T-helper 2 cell treated with Interferon-gamma antibody and Interleukin-4, amounts not matched to agents 5 μg/mL and 100 μg/mL, for 36 hours (primary cell): Measurements from ENCODE around the gene ALK.
"Not testable (repeated sequence)": the region's sequence is repeated elsewhere in the genome, so short reads cannot be mapped to it uniquely, and the experiment has no call there.

ENCODE experiments used
- DNase-seq: peaks from one replicate; pipeline ENCODE4 v3.0.0; 2021; ENCODE audit warnings: low spot score
- H3K27ac Mint-ChIP-seq: one replicate; pipeline ENCODE4 v1.8.0; 2021; ENCODE audit warnings: mild to moderate bottlenecking, mixed read lengths
- H3K27me3 Mint-ChIP-seq: one replicate; pipeline ENCODE4 v1.8.0; 2021; ENCODE audit warnings: low read depth, mixed read lengths
- H3K36me3 Mint-ChIP-seq: one replicate; pipeline ENCODE4 v1.8.0; 2021; ENCODE audit warnings: low read depth, mixed read lengths
- H3K4me1 Mint-ChIP-seq: one replicate; pipeline ENCODE4 v1.8.0; 2021; ENCODE audit warnings: low read depth, mixed read lengths
- H3K4me3 Mint-ChIP-seq: one replicate; pipeline ENCODE4 v1.8.0; 2022; ENCODE audit warnings: mild to moderate bottlenecking, moderate library complexity, mixed read lengths
- H3K9me3 Mint-ChIP-seq: one replicate; pipeline ENCODE4 v1.8.0; 2021; ENCODE audit warnings: mixed read lengths

ALK gene

GRCh38 chr2:29844713-29845326 lies 76.6 kb downstream of the ALK start:
- Mint-ChIP-seq H3K27me3 (peaks cover 8% of the 10 kb centered on the region), H3K27ac (no peak overlapping the region), H3K4me1 (no peaks in the 10 kb centered on the region), H3K9me3 (no peaks in the 10 kb centered on the region), H3K36me3 (no peaks in the 10 kb centered on the region), H3K4me3 (no peak overlapping the region)
- DNase-seq = no peak

GRCh38 chr2:29841386-29842004 lies 79.9 kb downstream of the ALK start:
- H3K9me3 Mint-ChIP-seq = peaks cover 11% of the 10 kb centered on the region
- no peak overlapping the region for H3K4me3 Mint-ChIP-seq
- DNase-seq = no peak

GRCh38 chr2:29839306-29839705 lies 82.1 kb downstream of the ALK start:
- DNase-seq = no peak
- no peaks in the 10 kb centered on the region for H3K36me3 Mint-ChIP-seq
- no peaks in the 10 kb centered on the region for H3K4me1 Mint-ChIP-seq
- H3K9me3 Mint-ChIP-seq = peaks cover 16% of the 10 kb centered on the region
- no peak overlapping the region for H3K27ac Mint-ChIP-seq
- no peak overlapping the region for H3K4me3 Mint-ChIP-seq
- H3K27me3 Mint-ChIP-seq = peaks cover 10% of the 10 kb centered on the region

More at GRCh38 chr2:29841386-29842004, 79.9 kb downstream of the ALK start:
- no peaks in the 10 kb centered on the region for H3K36me3 Mint-ChIP-seq
- no peaks in the 10 kb centered on the region for H3K4me1 Mint-ChIP-seq
- H3K27me3 Mint-ChIP-seq = peaks cover 10% of the 10 kb centered on the region
- no peak overlapping the region for H3K27ac Mint-ChIP-seq

- H3K4me3 Mint-ChIP-seq = no peak overlapping the region
- H3K9me3 Mint-ChIP-seq = peaks cover 16% of the 10 kb centered on the region
- peaks cover 10% of the 10 kb centered on the region for H3K27me3 Mint-ChIP-seq
- DNase-seq = no peak
- H3K36me3 Mint-ChIP-seq = no peaks in the 10 kb centered on the region
- H3K4me1 Mint-ChIP-seq = no peaks in the 10 kb centered on the region
- no peak overlapping the region for H3K27ac Mint-ChIP-seq
Observed at GRCh38 chr2:29837925-29838324, 83.5 kb downstream of the ALK start.

GRCh38 chr2:29834624-29835023 lies 86.8 kb downstream of the ALK start:
- peaks cover 1% of the 10 kb centered on the region for H3K27me3 Mint-ChIP-seq
- no peaks in the 10 kb centered on the region for H3K4me1 Mint-ChIP-seq
- H3K27ac Mint-ChIP-seq = no peak overlapping the region
- no peak overlapping the region for H3K4me3 Mint-ChIP-seq
- H3K36me3 Mint-ChIP-seq = no peaks in the 10 kb centered on the region
- DNase-seq = no peak
- H3K9me3 Mint-ChIP-seq = peaks cover 16% of the 10 kb centered on the region

GRCh38 chr2:29834036-29834540 lies 87.3 kb downstream of the ALK start:
- peaks cover 16% of the 10 kb centered on the region for H3K9me3 Mint-ChIP-seq
- no peak for DNase-seq
- H3K36me3 Mint-ChIP-seq = no peaks in the 10 kb centered on the region
- no peak overlapping the region for H3K4me3 Mint-ChIP-seq
- peaks cover 1% of the 10 kb centered on the region for H3K27me3 Mint-ChIP-seq
- H3K27ac Mint-ChIP-seq = no peak overlapping the region
- no peaks in the 10 kb centered on the region for H3K4me1 Mint-ChIP-seq

- H3K4me1 Mint-ChIP-seq = no peaks in the 10 kb centered on the region
- H3K27ac Mint-ChIP-seq = no peak overlapping the region
- no peak overlapping the region for H3K4me3 Mint-ChIP-seq
- DNase-seq = no peak
- no peaks in the 10 kb centered on the region for H3K36me3 Mint-ChIP-seq
- no peaks in the 10 kb centered on the region for H3K27me3 Mint-ChIP-seq
- H3K9me3 Mint-ChIP-seq = peaks cover 4% of the 10 kb centered on the region
Observed at GRCh38 chr2:29831560-29831959, 89.8 kb downstream of the ALK start.

GRCh38 chr2:29829841-29830240 lies 91.5 kb downstream of the ALK start:
- Mint-ChIP-seq H3K4me1 (no peaks in the 10 kb centered on the region), H3K36me3 (no peaks in the 10 kb centered on the region), H3K9me3 (no peaks in the 10 kb centered on the region), H3K27me3 (no peaks in the 10 kb centered on the region), H3K4me3 (no peak overlapping the region), H3K27ac (no peak overlapping the region)
- no peak for DNase-seq

- not testable (repeated sequence) for H3K9me3 Mint-ChIP-seq, H3K27me3 Mint-ChIP-seq, H3K36me3 Mint-ChIP-seq, H3K4me1 Mint-ChIP-seq, DNase-seq, H3K27ac Mint-ChIP-seq, H3K4me3 Mint-ChIP-seq
Observed at GRCh38 chr2:29824145-29824544, 97.2 kb downstream of the ALK start.

- Mint-ChIP-seq H3K4me1 (no peaks in the 10 kb centered on the region), H3K9me3 (no peaks in the 10 kb centered on the region), H3K36me3 (no peaks in the 10 kb centered on the region), H3K27me3 (no peaks in the 10 kb centered on the region), H3K27ac (no peak overlapping the region), H3K4me3 (no peak overlapping the region)
- DNase-seq = no peak
Observed at GRCh38 chr2:29821591-29821990, 99.8 kb downstream of the ALK start.

GRCh38 chr2:29819570-29819969 lies 101.8 kb downstream of the ALK start:
- no peaks in the 10 kb centered on the region for H3K9me3 Mint-ChIP-seq

GRCh38 chr2:29817801-29818680 lies 103.3 kb downstream of the ALK start:
- no peaks in the 10 kb centered on the region for H3K36me3 Mint-ChIP-seq
- no peaks in the 10 kb centered on the region for H3K4me1 Mint-ChIP-seq
- H3K4me3 Mint-ChIP-seq = no peak overlapping the region
- H3K9me3 Mint-ChIP-seq = no peaks in the 10 kb centered on the region
- no peak overlapping the region for H3K27ac Mint-ChIP-seq
- H3K27me3 Mint-ChIP-seq = no peaks in the 10 kb centered on the region
- DNase-seq = no peak

More at GRCh38 chr2:29819570-29819969, 101.8 kb downstream of the ALK start:
- no peak for DNase-seq
- Mint-ChIP-seq H3K4me3 (no peak overlapping the region), H3K36me3 (no peaks in the 10 kb centered on the region), H3K4me1 (no peaks in the 10 kb centered on the region), H3K27me3 (no peaks in the 10 kb centered on the region), H3K27ac (no peak overlapping the region)

GRCh38 chr2:29817299-29817698 lies 104.1 kb downstream of the ALK start:
- DNase-seq = no peak
- H3K36me3 Mint-ChIP-seq = no peaks in the 10 kb centered on the region
- no peaks in the 10 kb centered on the region for H3K9me3 Mint-ChIP-seq
- H3K4me3 Mint-ChIP-seq = no peak overlapping the region
- no peak overlapping the region for H3K27ac Mint-ChIP-seq
- H3K27me3 Mint-ChIP-seq = no peaks in the 10 kb centered on the region
- H3K4me1 Mint-ChIP-seq = no peaks in the 10 kb centered on the region

GRCh38 chr2:29816651-29817050 lies 104.7 kb downstream of the ALK start:
- H3K4me3 Mint-ChIP-seq = no peak overlapping the region
- DNase-seq = no peak
- H3K27me3 Mint-ChIP-seq = no peaks in the 10 kb centered on the region
- no peaks in the 10 kb centered on the region for H3K9me3 Mint-ChIP-seq
- H3K27ac Mint-ChIP-seq = no peak overlapping the region
- no peaks in the 10 kb centered on the region for H3K4me1 Mint-ChIP-seq
- no peaks in the 10 kb centered on the region for H3K36me3 Mint-ChIP-seq
